ENCODE measurements around the gene EML4. TPM values are rescaled to one million over a fixed set of nuclear protein-coding genes. Genes with fewer than 3 reads are reported as not detected.
"Not testable (repeated sequence)": the region's sequence is repeated elsewhere in the genome, so short reads cannot be mapped to it uniquely, and the experiment has no call there.

The EML4 gene
- total RNA-seq, 1 experiment from 2014 or later = 38.3 TPM

GRCh38 chr2:42267530-42267929 is 98.4 kb downstream of the EML4 start:
- no peak for ATAC-seq

GRCh38 chr2:42268528-42269151 is 99.5 kb downstream of the EML4 start:
- no TSS peak for BruUV-seq (replicated peaks)
- Histone ChIP-seq H4K20me1 (ENCODE audit: low read length) (no peaks in the 10 kb centered on the region), H3K4me2 (ENCODE audit: low read length) (no peak overlapping the region), H3K9me2 (replicated peaks; ENCODE audit: low read length) (no peaks in the 10 kb centered on the region), H3K9me3 (ENCODE audit: low read length) (no peaks in the 10 kb centered on the region), H3K27me3 (ENCODE audit: low read length) (no peaks in the 10 kb centered on the region), H3K36me3 (ENCODE audit: low read depth, low read length) (0 out of 2 replicates have a peak, but pooled peaks cover 4% of the 10 kb centered on the region), H3K79me2 (ENCODE audit: low read length) (no peaks in the 10 kb centered on the region), H3K4me3 (ENCODE audit: low read length) (no peak overlapping the region), H3K4me1 (ENCODE audit: insufficient read depth, low read length) (no peaks in the 10 kb centered on the region), H3K9ac (ENCODE audit: low read length) (no peak overlapping the region), H3K27ac (ENCODE audit: low read length) (no peak overlapping the region), H2AFZ (ENCODE audit: low read length) (no peak overlapping the region), H3F3A (ENCODE audit: low read length, unreplicated experiment) (no peaks in the 10 kb centered on the region)
- TF ChIP-seq EZH2phosphoT487 (IDR thresholded peaks at IDR 0.05; ENCODE audit: borderline replicate concordance, low read length) (no peak), EZH2 (IDR thresholded peaks at IDR 0.05; ENCODE audit: low read length, unreplicated experiment) (no peak), CTCF (conservative IDR thresholded peaks at IDR 0.05; ENCODE audit: low read depth, low read length) (no peak)
- ChIA-PET POLR2A (ENCODE audit: unreplicated experiment) (no interaction called here), CTCF (no interaction called here)
- intact Hi-C loops (cut with micrococcal nuclease) = no loop called here
- no peak for DNase-seq
- ATAC-seq = no peak

More at GRCh38 chr2:42267530-42267929, 98.4 kb downstream of the EML4 start:
- Histone ChIP-seq H3K4me2 (ENCODE audit: low read length) (no peak overlapping the region), H3K9ac (ENCODE audit: low read length) (no peak overlapping the region), H3F3A (ENCODE audit: low read length, unreplicated experiment) (no peaks in the 10 kb centered on the region), H3K27ac (ENCODE audit: low read length) (no peak overlapping the region), H3K9me2 (replicated peaks; ENCODE audit: low read length) (no peaks in the 10 kb centered on the region), H3K4me3 (ENCODE audit: low read length) (no peak overlapping the region), H3K4me1 (ENCODE audit: insufficient read depth, low read length) (no peaks in the 10 kb centered on the region), H3K27me3 (ENCODE audit: low read length) (no peaks in the 10 kb centered on the region), H3K9me3 (ENCODE audit: low read length) (no peaks in the 10 kb centered on the region), H2AFZ (ENCODE audit: low read length) (no peak overlapping the region), H3K79me2 (ENCODE audit: low read length) (no peaks in the 10 kb centered on the region), H3K36me3 (ENCODE audit: low read depth, low read length) (0 out of 2 replicates have a peak, but pooled peaks cover 4% of the 10 kb centered on the region), H4K20me1 (ENCODE audit: low read length) (no peaks in the 10 kb centered on the region)
- no peak for DNase-seq
- intact Hi-C loops (cut with micrococcal nuclease) = no loop called here
- ChIA-PET CTCF (no interaction called here), POLR2A (ENCODE audit: unreplicated experiment) (no interaction called here)
- BruUV-seq (replicated peaks) = no TSS peak
- TF ChIP-seq EZH2 (IDR thresholded peaks at IDR 0.05; ENCODE audit: low read length, unreplicated experiment) = no peak
- TF ChIP-seq CTCF (conservative IDR thresholded peaks at IDR 0.05; ENCODE audit: low read depth, low read length) = no peak
- no peak for TF ChIP-seq EZH2phosphoT487 (IDR thresholded peaks at IDR 0.05; ENCODE audit: borderline replicate concordance, low read length)

- H3K36me3 ChIP-seq (ENCODE audit: low read depth, low read length) = no peaks in the 10 kb centered on the region
- ATAC-seq (no peak), DNase-seq (no peak)
- no peaks in the 10 kb centered on the region for H3K27me3 ChIP-seq (ENCODE audit: low read length)
- no peak for TF ChIP-seq CTCF (conservative IDR thresholded peaks at IDR 0.05; ENCODE audit: low read depth, low read length)
- no peak for TF ChIP-seq EZH2 (IDR thresholded peaks at IDR 0.05; ENCODE audit: low read length, unreplicated experiment)
- no peak for TF ChIP-seq EZH2phosphoT487 (IDR thresholded peaks at IDR 0.05; ENCODE audit: borderline replicate concordance, low read length)
- no peak overlapping the region for H3K9ac ChIP-seq (ENCODE audit: low read length)
- no peak overlapping the region for H2AFZ ChIP-seq (ENCODE audit: low read length)
- intact Hi-C loops (cut with micrococcal nuclease) = no loop called here
- no peaks in the 10 kb centered on the region for H3K9me2 ChIP-seq (replicated peaks; ENCODE audit: low read length)
- H3F3A ChIP-seq (ENCODE audit: low read length, unreplicated experiment) = no peaks in the 10 kb centered on the region
- ChIA-PET CTCF (no interaction called here), POLR2A (ENCODE audit: unreplicated experiment) (no interaction called here)
- H3K79me2 ChIP-seq (ENCODE audit: low read length) = no peaks in the 10 kb centered on the region
- no peak overlapping the region for H3K4me3 ChIP-seq (ENCODE audit: low read length)
- H3K4me1 ChIP-seq (ENCODE audit: insufficient read depth, low read length) = no peaks in the 10 kb centered on the region
- no TSS peak for BruUV-seq (replicated peaks)
- H3K9me3 ChIP-seq (ENCODE audit: low read length) = no peaks in the 10 kb centered on the region
- H3K4me2 ChIP-seq (ENCODE audit: low read length) = no peak overlapping the region
- H3K27ac ChIP-seq (ENCODE audit: low read length) = no peak overlapping the region
- no peaks in the 10 kb centered on the region for H4K20me1 ChIP-seq (ENCODE audit: low read length)
Observed at GRCh38 chr2:42270757-42271156, 101.6 kb downstream of the EML4 start.

- H3K9me2 ChIP-seq (replicated peaks; ENCODE audit: low read length) = not testable (repeated sequence)
Observed at GRCh38 chr2:42271246-42271645, 102.1 kb downstream of the EML4 start.

More at GRCh38 chr2:42271246-42271645, 102.1 kb downstream of the EML4 start:
- H3K4me2 ChIP-seq (ENCODE audit: low read length); H3K4me1 ChIP-seq (ENCODE audit: insufficient read depth, low read length); H3K9me3 ChIP-seq (ENCODE audit: low read length); H4K20me1 ChIP-seq (ENCODE audit: low read length); H3K36me3 ChIP-seq (ENCODE audit: low read depth, low read length); intact Hi-C loops (cut with micrococcal nuclease); H3K79me2 ChIP-seq (ENCODE audit: low read length); BruUV-seq (replicated peaks); H3K4me3 ChIP-seq (ENCODE audit: low read length); DNase-seq; H3F3A ChIP-seq (ENCODE audit: low read length, unreplicated experiment); H3K27ac ChIP-seq (ENCODE audit: low read length); CTCF ChIA-PET; H2AFZ ChIP-seq (ENCODE audit: low read length); H3K9ac ChIP-seq (ENCODE audit: low read length); H3K27me3 ChIP-seq (ENCODE audit: low read length); ATAC-seq; POLR2A ChIA-PET (ENCODE audit: unreplicated experiment): not testable (repeated sequence)
